ENCODE data around the gene DLX5. TPM values are rescaled to one million over a fixed set of nuclear protein-coding genes. Genes with fewer than 3 reads are reported as not detected.

The DLX5 gene
- total RNA-seq, 2 donors from 2014 or later, result 0.64 to 1.6 TPM

DNA sequence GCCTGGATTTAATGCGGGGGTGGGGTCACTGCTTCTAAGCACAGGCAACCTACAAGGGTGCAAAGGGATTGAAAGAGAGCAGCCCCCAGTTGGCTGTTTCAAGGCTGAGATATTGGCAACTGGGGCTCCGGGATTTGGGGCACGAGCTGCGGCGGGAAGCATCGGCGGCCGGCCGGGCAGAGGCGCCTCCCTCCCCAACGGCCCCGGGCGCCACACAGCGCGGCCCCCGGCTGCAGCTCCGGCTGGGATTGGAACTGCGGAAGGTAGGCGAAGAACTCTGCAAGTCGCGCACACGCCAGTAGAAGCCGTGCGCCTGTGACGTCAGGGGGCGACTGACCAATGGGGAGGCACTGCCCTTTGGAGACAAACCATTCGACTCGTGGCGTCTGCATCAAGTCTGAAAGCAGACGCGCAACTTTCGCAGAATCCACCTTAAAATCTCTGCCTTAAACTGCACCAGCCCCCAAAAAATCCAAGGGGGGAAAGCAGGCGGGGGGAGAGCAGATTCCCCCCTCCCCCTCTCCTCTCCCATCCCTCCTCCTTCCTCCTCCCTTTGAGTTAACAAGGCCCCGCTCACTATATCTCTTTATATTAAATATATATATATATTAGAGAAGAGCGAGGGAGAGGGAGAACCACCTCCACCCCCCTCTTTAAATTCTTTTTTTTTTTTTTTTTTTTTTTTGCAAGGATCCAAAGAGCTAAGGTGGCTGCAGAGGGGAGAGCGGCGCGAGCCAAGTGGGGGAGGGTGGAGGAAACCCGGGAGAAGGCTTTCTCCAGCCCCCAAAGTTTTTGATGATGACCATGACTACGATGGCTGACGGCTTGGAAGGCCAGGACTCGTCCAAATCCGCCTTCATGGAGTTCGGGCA, 19.2 kb downstream of the DLX5 start, which contains the start of gene DLX6:
TSS of gene DLX6 (plus strand) at position 371 of the 872 bp plus-strand sequence. CDS start at position 796, 425 bp downstream.
- H3K9me3 ChIP-seq, result no peaks in the 10 kb centered on the region
- intact Hi-C loops (cut with DNase I), result no loop called here
- H3K36me3 ChIP-seq, result no peaks in the 10 kb centered on the region
- peaks cover 2% of the 10 kb centered on the region for H3K4me1 ChIP-seq (replicated peaks)
- 4% methylated on average over 44 of the region's 44 CpGs for WGBS
- no peak for DNase-seq (ENCODE audit: low spot score)
- peak within 1 kb of the TSS; percentile 24 to 32 for H3K4me3 ChIP-seq
- H3K27ac ChIP-seq, result no peak within 1 kb of the TSS
- H3K27me3 ChIP-seq (replicated peaks; ENCODE audit: insufficient read depth), result peaks cover 43% of the 10 kb centered on the region
- TF ChIP-seq, protein P1, sequence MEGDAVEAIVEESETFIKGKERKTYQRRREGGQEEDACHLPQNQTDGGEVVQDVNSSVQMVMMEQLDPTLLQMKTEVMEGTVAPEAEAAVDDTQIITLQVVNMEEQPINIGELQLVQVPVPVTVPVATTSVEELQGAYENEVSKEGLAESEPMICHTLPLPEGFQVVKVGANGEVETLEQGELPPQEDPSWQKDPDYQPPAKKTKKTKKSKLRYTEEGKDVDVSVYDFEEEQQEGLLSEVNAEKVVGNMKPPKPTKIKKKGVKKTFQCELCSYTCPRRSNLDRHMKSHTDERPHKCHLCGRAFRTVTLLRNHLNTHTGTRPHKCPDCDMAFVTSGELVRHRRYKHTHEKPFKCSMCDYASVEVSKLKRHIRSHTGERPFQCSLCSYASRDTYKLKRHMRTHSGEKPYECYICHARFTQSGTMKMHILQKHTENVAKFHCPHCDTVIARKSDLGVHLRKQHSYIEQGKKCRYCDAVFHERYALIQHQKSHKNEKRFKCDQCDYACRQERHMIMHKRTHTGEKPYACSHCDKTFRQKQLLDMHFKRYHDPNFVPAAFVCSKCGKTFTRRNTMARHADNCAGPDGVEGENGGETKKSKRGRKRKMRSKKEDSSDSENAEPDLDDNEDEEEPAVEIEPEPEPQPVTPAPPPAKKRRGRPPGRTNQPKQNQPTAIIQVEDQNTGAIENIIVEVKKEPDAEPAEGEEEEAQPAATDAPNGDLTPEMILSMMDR (IDR thresholded peaks at IDR 0.05), result no peak
- TF ChIP-seq POLR2AphosphoS5 (IDR thresholded peaks at IDR 0.05), result no peak
- no peak for TF ChIP-seq POLR2A (IDR thresholded peaks at IDR 0.05)

GRCh38 chr7:97004247-97005182, 20.1 kb downstream of the DLX5 start:
- peaks cover 49% of the 10 kb centered on the region for H3K27me3 ChIP-seq (replicated peaks; ENCODE audit: insufficient read depth)
- no peaks in the 10 kb centered on the region for H3K36me3 ChIP-seq
- no peak overlapping the region for H3K27ac ChIP-seq
- H3K4me3 ChIP-seq, result peak overlapping the region in 1 of 2 donors; percentile 15
- 12% methylated on average over 20 of the region's 20 CpGs for WGBS
- no peaks in the 10 kb centered on the region for H3K9me3 ChIP-seq
- H3K4me1 ChIP-seq (replicated peaks), result peaks cover 2% of the 10 kb centered on the region
- intact Hi-C loops (cut with DNase I), result no loop called here
- TF ChIP-seq POLR2AphosphoS5 (IDR thresholded peaks at IDR 0.05) (no peak), POLR2A (IDR thresholded peaks at IDR 0.05) (no peak)
- TF ChIP-seq, protein P1 (IDR thresholded peaks at IDR 0.05), result no peak
- no peak for DNase-seq (ENCODE audit: low spot score)

DNA sequence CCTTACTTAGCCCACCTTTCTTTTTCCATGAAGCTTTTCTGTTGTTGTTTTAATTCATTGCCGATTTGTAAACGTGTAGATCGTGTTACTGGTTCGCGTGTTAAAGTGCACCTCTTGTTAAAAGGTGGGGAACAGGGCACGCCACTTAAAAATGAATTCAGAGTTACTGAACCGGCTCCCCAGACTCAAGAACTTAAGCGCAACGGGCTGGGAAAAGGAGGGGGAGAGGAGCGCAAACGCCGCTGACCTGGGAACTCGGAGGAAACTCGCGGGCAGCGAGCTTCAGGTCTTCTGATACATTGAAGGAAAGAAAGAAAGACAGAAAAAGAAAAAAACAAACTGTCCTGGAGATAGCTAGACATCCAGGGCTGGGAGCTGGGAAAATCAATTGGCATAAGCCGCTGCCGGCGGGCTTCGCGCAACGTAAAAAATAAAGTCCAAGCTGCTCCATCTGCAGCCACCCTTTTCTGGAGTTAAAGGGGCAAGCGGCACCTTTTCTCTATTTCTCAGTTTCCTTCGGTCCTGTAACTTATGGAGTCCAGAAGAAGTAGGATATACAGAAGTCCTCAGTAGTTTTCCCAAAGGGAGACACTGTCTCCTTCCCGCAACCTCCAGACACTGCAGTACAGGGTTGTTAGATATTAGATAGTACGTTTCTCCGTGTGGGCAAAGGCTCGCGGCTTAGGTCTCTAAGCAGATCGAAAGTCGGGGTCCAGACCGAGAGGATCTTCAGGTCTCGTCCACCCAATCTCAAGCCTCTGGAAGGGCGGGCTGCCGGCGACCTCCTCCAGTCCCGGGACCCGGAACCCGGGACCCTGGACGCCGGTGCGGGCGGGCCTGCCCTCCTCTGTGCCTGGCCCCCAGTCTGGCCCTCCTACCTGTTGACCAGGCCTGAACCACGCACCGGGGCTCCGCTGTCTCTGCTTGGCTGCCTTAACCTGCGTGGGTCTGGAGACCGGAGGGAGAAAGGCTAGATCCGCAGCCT, 21.1 kb downstream of the DLX5 start:
- H3K27ac ChIP-seq, result no peak overlapping the region
- WGBS, result 12% methylated on average over 49 of the region's 49 CpGs
- intact Hi-C loops (cut with DNase I), result no loop called here
- H3K36me3 ChIP-seq, result no peaks in the 10 kb centered on the region
- no peaks in the 10 kb centered on the region for H3K9me3 ChIP-seq
- TF ChIP-seq POLR2AphosphoS5 (IDR thresholded peaks at IDR 0.05), result no peak
- TF ChIP-seq, protein P1 (IDR thresholded peaks at IDR 0.05), result no peak
- no peak for TF ChIP-seq POLR2A (IDR thresholded peaks at IDR 0.05)
- peaks cover 2% of the 10 kb centered on the region for H3K4me1 ChIP-seq (replicated peaks)
- no peak for DNase-seq (ENCODE audit: low spot score)
- H3K27me3 ChIP-seq (replicated peaks; ENCODE audit: insufficient read depth), result peaks cover 59% of the 10 kb centered on the region
- H3K4me3 ChIP-seq, result no peak overlapping the region

- Histone ChIP-seq H3K4me3 (no peak overlapping the region), H3K36me3 (no peaks in the 10 kb centered on the region), H3K27me3 (replicated peaks; ENCODE audit: insufficient read depth) (peaks cover 67% of the 10 kb centered on the region), H3K9me3 (no peaks in the 10 kb centered on the region), H3K4me1 (replicated peaks) (peaks cover 2% of the 10 kb centered on the region), H3K27ac (no peak overlapping the region)
- TF ChIP-seq POLR2AphosphoS5 (IDR thresholded peaks at IDR 0.05) (no peak), POLR2A (IDR thresholded peaks at IDR 0.05) (no peak)
- TF ChIP-seq, protein P1 (IDR thresholded peaks at IDR 0.05), result no peak
- no peak for DNase-seq (ENCODE audit: low spot score)
- intact Hi-C loops (cut with DNase I), result no loop called here
- WGBS, result 21% methylated on average over 22 of the region's 22 CpGs
These were observed 21.9 kb downstream of the DLX5 start for GRCh38 chr7:97002555-97003261.
